Measurements from ENCODE around the gene IL31RA.
"Not testable (repeated sequence)": the region's sequence is repeated elsewhere in the genome, so short reads cannot be mapped to it uniquely, and the experiment has no call there.

Gene IL31RA

DNA sequence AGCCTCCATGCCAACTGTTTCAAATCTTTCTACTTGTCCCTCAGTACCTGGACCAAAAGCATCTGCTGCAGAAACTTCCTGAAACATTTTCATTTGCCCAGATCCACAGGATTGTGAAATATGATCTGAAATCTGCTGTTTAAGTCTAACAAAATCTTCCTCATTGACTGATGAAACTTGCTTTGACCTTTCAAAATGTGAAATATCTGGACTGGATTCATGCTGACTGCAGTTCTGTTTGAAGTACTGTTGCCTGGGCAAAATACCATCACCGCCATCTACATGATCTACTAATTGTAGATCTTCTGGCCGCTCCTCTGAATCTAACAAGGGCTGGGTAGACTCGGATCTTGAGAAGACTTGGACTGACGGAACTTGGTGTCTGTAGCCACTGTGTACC lies 90.0 kb downstream of the IL31RA start:
- not testable (repeated sequence) for H3K14ac ChIP-seq (ENCODE audit: low read length); H2BK15ac ChIP-seq (ENCODE audit: low read length); H2AK5ac ChIP-seq (ENCODE audit: low read depth, low read length); H3K4me3 ChIP-seq (ENCODE audit: low read length in 2 of 2); DNase-seq (ENCODE audit: low spot score); H3K9ac ChIP-seq (ENCODE audit: low read depth, low read length, poor library complexity); H3K9me3 ChIP-seq (replicated peaks in 1 of 2; ENCODE audit: control insufficient read depth in 2 of 2, insufficient read depth in 1 of 2, low read depth in 1 of 2, low read length in 2 of 2); H2AFZ ChIP-seq (ENCODE audit: low read length); H3K4ac ChIP-seq (ENCODE audit: low read length); H3K23ac ChIP-seq (ENCODE audit: low read depth, low read length, poor library complexity); H3K4me1 ChIP-seq (ENCODE audit: control insufficient read depth in 2 of 2, insufficient read depth in 1 of 2, low read depth in 1 of 2, low read length in 2 of 2); H3K27me3 ChIP-seq (ENCODE audit: control insufficient read depth in 3 of 3, insufficient read depth in 3 of 3, low read depth in 1 of 3, low read length in 3 of 3); H2BK5ac ChIP-seq (ENCODE audit: low read length); H2BK120ac ChIP-seq (ENCODE audit: low read depth, low read length); H3K18ac ChIP-seq (ENCODE audit: low read length); H3K79me1 ChIP-seq (ENCODE audit: low read depth, low read length); H4K8ac ChIP-seq (ENCODE audit: low read depth, low read length); H2BK12ac ChIP-seq (ENCODE audit: low read length); H4K91ac ChIP-seq (ENCODE audit: low read depth, low read length, poor library complexity); H3K27ac ChIP-seq (replicated peaks; ENCODE audit: low read length)
- peaks cover 2 to 78% of the 10 kb centered on the region in 2 donors for H3K36me3 ChIP-seq (replicated peaks in 1 of 2; ENCODE audit: control insufficient read depth in 2 of 2, insufficient read depth in 2 of 2, low read length in 2 of 2)
- H3K4me2 ChIP-seq (ENCODE audit: insufficient read depth, low read length, poor library complexity, severe bottlenecking) = peak overlapping the region; percentile 11
- WGBS, 2 donors (ENCODE audit: extremely low coverage in 2 of 2, insufficient read length in 2 of 2, insufficient replicate concordance in 1 of 2) = no CpG with 5 or more reads among the region's 4 CpGs

DNA sequence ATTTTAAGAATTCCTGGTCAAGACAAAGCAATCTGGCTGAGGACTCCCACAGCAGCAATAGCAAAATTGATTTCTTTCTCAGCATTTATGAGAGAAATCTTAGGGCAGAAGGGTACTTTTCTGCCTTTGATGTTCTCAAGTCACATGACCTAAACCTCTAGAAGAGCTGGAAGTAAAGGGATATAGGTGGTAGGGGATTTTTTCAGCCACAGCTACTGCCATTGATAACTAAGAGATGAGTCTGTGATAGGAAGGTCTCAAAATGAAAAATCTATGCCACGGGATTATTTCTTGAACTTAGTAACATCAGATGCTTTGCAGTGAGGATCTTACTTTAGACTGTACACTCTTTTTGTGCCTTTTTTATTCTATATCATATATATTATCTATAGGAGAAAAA lies 108.1 kb downstream of the IL31RA start:
- Histone ChIP-seq H3K27ac (replicated peaks; ENCODE audit: low read length) (no peak overlapping the region), H3K4ac (ENCODE audit: low read length) (no peak overlapping the region), H2BK120ac (ENCODE audit: low read depth, low read length) (no peak overlapping the region), H3K23ac (ENCODE audit: low read depth, low read length, poor library complexity) (no peak overlapping the region), H3K4me2 (ENCODE audit: insufficient read depth, low read length, poor library complexity, severe bottlenecking) (no peak overlapping the region), H3K14ac (ENCODE audit: low read length) (no peak overlapping the region), H3K79me1 (ENCODE audit: low read depth, low read length) (no peaks in the 10 kb centered on the region), H3K27me3 (ENCODE audit: control insufficient read depth in 3 of 3, insufficient read depth in 3 of 3, low read depth in 1 of 3, low read length in 3 of 3) (no peaks in the 10 kb centered on the region), H4K91ac (ENCODE audit: low read depth, low read length, poor library complexity) (no peak overlapping the region), H2BK5ac (ENCODE audit: low read length) (no peak overlapping the region), H3K18ac (ENCODE audit: low read length) (no peak overlapping the region), H3K9ac (ENCODE audit: low read depth, low read length, poor library complexity) (no peak overlapping the region), H2AFZ (ENCODE audit: low read length) (no peak overlapping the region), H2BK12ac (ENCODE audit: low read length) (no peak overlapping the region), H3K4me1 (ENCODE audit: control insufficient read depth in 2 of 2, insufficient read depth in 1 of 2, low read depth in 1 of 2, low read length in 2 of 2) (no peaks in the 10 kb centered on the region), H2BK15ac (ENCODE audit: low read length) (no peak overlapping the region), H4K8ac (ENCODE audit: low read depth, low read length) (no peak overlapping the region), H3K36me3 (replicated peaks in 1 of 2; ENCODE audit: control insufficient read depth in 2 of 2, insufficient read depth in 2 of 2, low read length in 2 of 2) (peaks cover 2 to 96% of the 10 kb centered on the region in 2 donors), H3K9me3 (replicated peaks in 1 of 2; ENCODE audit: control insufficient read depth in 2 of 2, insufficient read depth in 1 of 2, low read depth in 1 of 2, low read length in 2 of 2) (no peaks in the 10 kb centered on the region), H3K4me3 (ENCODE audit: low read length in 2 of 2) (no peak overlapping the region), H2AK5ac (ENCODE audit: low read depth, low read length) (no peak overlapping the region)
- DNase-seq (ENCODE audit: low spot score) = no peak
- WGBS, 2 donors (ENCODE audit: extremely low coverage in 2 of 2, insufficient read length in 2 of 2, insufficient replicate concordance in 1 of 2) = no CpG with 5 or more reads among the region's 1 CpG

DNA sequence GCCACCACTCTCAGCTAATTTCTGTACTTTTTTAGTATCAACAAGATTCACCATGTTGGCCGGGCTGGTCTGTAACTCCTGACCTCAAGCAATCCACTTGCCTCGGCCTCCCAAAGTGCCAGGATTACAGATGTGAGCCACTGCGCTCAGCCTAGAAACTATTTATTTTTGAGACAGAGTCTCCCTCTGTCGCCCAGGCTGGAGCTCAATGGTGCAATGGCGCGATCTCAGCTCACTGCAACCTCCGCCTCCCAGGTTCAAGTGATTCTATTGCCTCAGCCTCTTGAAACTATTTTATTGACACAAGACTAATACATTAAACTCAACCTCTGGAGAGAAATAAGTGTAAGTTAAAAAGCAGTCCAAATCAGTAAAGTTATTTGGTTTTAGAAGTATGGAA lies 109.6 kb downstream of the IL31RA start:
- DNase-seq (ENCODE audit: low spot score) = no peak
- Histone ChIP-seq H2BK5ac (ENCODE audit: low read length) (no peak overlapping the region), H3K36me3 (replicated peaks in 1 of 2; ENCODE audit: control insufficient read depth in 2 of 2, insufficient read depth in 2 of 2, low read length in 2 of 2) (peaks cover 2 to 89% of the 10 kb centered on the region in 2 donors), H3K79me1 (ENCODE audit: low read depth, low read length) (no peaks in the 10 kb centered on the region), H3K23ac (ENCODE audit: low read depth, low read length, poor library complexity) (no peak overlapping the region), H2AFZ (ENCODE audit: low read length) (no peak overlapping the region), H3K9me3 (replicated peaks in 1 of 2; ENCODE audit: control insufficient read depth in 2 of 2, insufficient read depth in 1 of 2, low read depth in 1 of 2, low read length in 2 of 2) (no peaks in the 10 kb centered on the region), H3K4me2 (ENCODE audit: insufficient read depth, low read length, poor library complexity, severe bottlenecking) (no peak overlapping the region), H3K4me1 (ENCODE audit: control insufficient read depth in 2 of 2, insufficient read depth in 1 of 2, low read depth in 1 of 2, low read length in 2 of 2) (no peaks in the 10 kb centered on the region), H2BK15ac (ENCODE audit: low read length) (no peak overlapping the region), H2AK5ac (ENCODE audit: low read depth, low read length) (no peak overlapping the region), H3K9ac (ENCODE audit: low read depth, low read length, poor library complexity) (no peak overlapping the region), H3K27ac (replicated peaks; ENCODE audit: low read length) (no peak overlapping the region), H2BK120ac (ENCODE audit: low read depth, low read length) (no peak overlapping the region), H4K91ac (ENCODE audit: low read depth, low read length, poor library complexity) (no peak overlapping the region), H4K8ac (ENCODE audit: low read depth, low read length) (no peak overlapping the region), H3K4me3 (ENCODE audit: low read length in 2 of 2) (no peak overlapping the region), H3K18ac (ENCODE audit: low read length) (no peak overlapping the region), H3K4ac (ENCODE audit: low read length) (no peak overlapping the region), H2BK12ac (ENCODE audit: low read length) (no peak overlapping the region), H3K27me3 (ENCODE audit: control insufficient read depth in 3 of 3, insufficient read depth in 3 of 3, low read depth in 1 of 3, low read length in 3 of 3) (no peaks in the 10 kb centered on the region), H3K14ac (ENCODE audit: low read length) (peak overlapping the region; percentile 8)
- no CpG with 5 or more reads among the region's 7 CpGs for WGBS, 2 donors (ENCODE audit: extremely low coverage in 2 of 2, insufficient read length in 2 of 2, insufficient replicate concordance in 1 of 2)

DNA sequence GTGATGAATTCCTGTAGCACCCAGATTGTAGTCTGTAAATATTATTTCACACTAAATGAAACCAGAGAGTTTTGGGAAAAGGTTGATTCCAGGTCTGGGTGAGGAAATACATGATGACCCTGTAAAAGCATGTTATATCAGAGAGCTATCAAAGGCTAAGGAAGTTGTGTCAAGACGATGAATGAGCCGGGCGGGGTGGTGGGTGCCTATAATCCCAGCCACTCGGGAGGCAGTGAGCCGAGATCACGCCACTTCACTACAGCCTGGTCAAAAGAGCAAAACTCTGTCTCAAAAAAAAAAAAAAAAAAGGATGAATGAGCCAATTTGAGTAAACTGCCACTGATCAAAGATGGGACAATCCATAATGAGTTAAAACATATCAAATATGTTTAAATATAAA lies 114.4 kb downstream of the IL31RA start:
- H3K4ac ChIP-seq (ENCODE audit: low read length) = no peak overlapping the region
- H4K91ac ChIP-seq (ENCODE audit: low read depth, low read length, poor library complexity) = no peak overlapping the region
- H4K8ac ChIP-seq (ENCODE audit: low read depth, low read length) = no peak overlapping the region
- no peak overlapping the region for H3K18ac ChIP-seq (ENCODE audit: low read length)
- H2BK5ac ChIP-seq (ENCODE audit: low read length) = no peak overlapping the region
- H2AK5ac ChIP-seq (ENCODE audit: low read depth, low read length) = no peak overlapping the region
- no peaks in the 10 kb centered on the region for H3K27me3 ChIP-seq (ENCODE audit: control insufficient read depth in 3 of 3, insufficient read depth in 3 of 3, low read depth in 1 of 3, low read length in 3 of 3)
- WGBS, 2 donors (ENCODE audit: extremely low coverage in 2 of 2, insufficient read length in 2 of 2, insufficient replicate concordance in 1 of 2) = no CpG with 5 or more reads among the region's 6 CpGs
- H3K14ac ChIP-seq (ENCODE audit: low read length) = no peak overlapping the region
- peaks cover 2 to 81% of the 10 kb centered on the region in 2 donors for H3K36me3 ChIP-seq (replicated peaks in 1 of 2; ENCODE audit: control insufficient read depth in 2 of 2, insufficient read depth in 2 of 2, low read length in 2 of 2)
- H3K4me2 ChIP-seq (ENCODE audit: insufficient read depth, low read length, poor library complexity, severe bottlenecking) = no peak overlapping the region
- no peaks in the 10 kb centered on the region for H3K9me3 ChIP-seq (replicated peaks in 1 of 2; ENCODE audit: control insufficient read depth in 2 of 2, insufficient read depth in 1 of 2, low read depth in 1 of 2, low read length in 2 of 2)
- H3K4me3 ChIP-seq (ENCODE audit: low read length in 2 of 2) = no peak overlapping the region
- no peak overlapping the region for H3K9ac ChIP-seq (ENCODE audit: low read depth, low read length, poor library complexity)
- no peak overlapping the region for H2BK120ac ChIP-seq (ENCODE audit: low read depth, low read length)
- no peak overlapping the region for H3K27ac ChIP-seq (replicated peaks; ENCODE audit: low read length)
- no peak overlapping the region for H2BK12ac ChIP-seq (ENCODE audit: low read length)
- H3K23ac ChIP-seq (ENCODE audit: low read depth, low read length, poor library complexity) = no peak overlapping the region
- H3K4me1 ChIP-seq (ENCODE audit: control insufficient read depth in 2 of 2, insufficient read depth in 1 of 2, low read depth in 1 of 2, low read length in 2 of 2) = no peaks in the 10 kb centered on the region
- no peak for DNase-seq (ENCODE audit: low spot score)
- no peak overlapping the region for H2BK15ac ChIP-seq (ENCODE audit: low read length)
- no peak overlapping the region for H2AFZ ChIP-seq (ENCODE audit: low read length)
- no peaks in the 10 kb centered on the region for H3K79me1 ChIP-seq (ENCODE audit: low read depth, low read length)

Data from neuronal stem cell (in vitro differentiated cells).